HUDEP-2 (cell line): ENCODE data around the gene ECM1.

Experiments used
- DNase-seq, 76 experiments: peaks; one replicate each; lab custom pipeline; 2025; ENCODE audit not compliant: unreplicated experiment in 76 of 76; lab: John Stamatoyannopoulos, UW

Gene ECM1

GRCh38 chr1:150511985-150512660 lies 4.2 kb downstream of the ECM1 start:
- DNase-seq: no peak

- DNase-seq: no peak
Measured at GRCh38 chr1:150512846-150513245, 4.9 kb downstream of the ECM1 start.

GRCh38 chr1:150513351-150513791 lies 5.5 kb downstream of the ECM1 start:
- DNase-seq: peak in 46 of 76 experiments; percentile 2 to 69 (median 24)

GRCh38 chr1:150514260-150514659 lies 6.4 kb downstream of the ECM1 start:
- DNase-seq: no peak

- no peak for DNase-seq
Measured at GRCh38 chr1:150514913-150515327, 7.0 kb downstream of the ECM1 start.

- DNase-seq: peak in 75 of 76 experiments; percentile 4 to 96 (median 90)
Measured at GRCh38 chr1:150515328-150516049, 7.6 kb downstream of the ECM1 start, which contains the start of gene FALEC. Gene FALEC, plus strand, starts transcription at chr1:150515752.

- peak in 2 of 76 experiments; percentile 25 to 45 for DNase-seq
Measured at GRCh38 chr1:150516050-150516591, 8.2 kb downstream of the ECM1 start.

- DNase-seq: no peak
Measured at GRCh38 chr1:150516616-150517015, 8.7 kb downstream of the ECM1 start.

- no peak for DNase-seq
Measured at GRCh38 chr1:150521196-150521968, 13.5 kb downstream of the ECM1 start.

- DNase-seq: no peak
Measured at GRCh38 chr1:150525348-150525747, 17.4 kb downstream of the ECM1 start.

- no peak for DNase-seq
Measured at GRCh38 chr1:150528196-150528595, 20.3 kb downstream of the ECM1 start.

GRCh38 chr1:150529017-150529416 lies 21.1 kb downstream of the ECM1 start:
- peak in 2 of 76 experiments; percentile 7 to 22 for DNase-seq

- no peak for DNase-seq
Measured at GRCh38 chr1:150530491-150531159, 22.7 kb downstream of the ECM1 start.

- no peak for DNase-seq
Measured at GRCh38 chr1:150532860-150533259, 25.0 kb downstream of the ECM1 start.

- no peak for DNase-seq
Measured at GRCh38 chr1:150534002-150534401, 26.1 kb downstream of the ECM1 start.

GRCh38 chr1:150535511-150536287 lies 27.8 kb downstream of the ECM1 start:
- DNase-seq: no peak

GRCh38 chr1:150536836-150537731 lies 29.2 kb downstream of the ECM1 start:
- DNase-seq: no peak
